Lung (tissue), 12 donors: ENCODE results near the gene ZNF148. TPM values are rescaled to one million over a fixed set of nuclear protein-coding genes. Genes with fewer than 3 reads are reported as not detected.
A peak's percentile ranks its signal among the peaks of the same experiment; 100 is the strongest.

Source experiments
- ATAC-seq: fragments of 200-7000 bp; cut with Tn5 transposase; one replicate; pipeline ENCODE4 v1.9.1; 2020; ENCODE audit warnings: moderate number of reproducible peaks; ENCODE audit not compliant: insufficient read depth, low FRiP score
- DNase-seq, 3 donors: peaks; one replicate each; pipeline ENCODE4 v3.0.0-alpha.2; 2013 to 2017
- H3K27ac ChIP-seq, 2 donors: one replicate each; pipeline ENCODE4 v1.5.1; 2013; ENCODE audit warnings: mild to moderate bottlenecking in 2 of 2, moderate library complexity in 2 of 2, control low read depth in 1 of 2, inconsistent platforms in 1 of 2, low read depth in 1 of 2, low read length in 1 of 2
- H3K27me3 ChIP-seq, 3 donors: one replicate each; pipeline ENCODE4 v1.5.1; 2013; ENCODE audit warnings: low read length in 2 of 3; ENCODE audit not compliant: control insufficient read depth in 3 of 3, insufficient read depth in 3 of 3
- H3K36me3 ChIP-seq, 4 donors: one replicate each; pipeline ENCODE4 v1.5.1; 2013; ENCODE audit warnings: low read length in 4 of 4, mild to moderate bottlenecking in 1 of 4, moderate library complexity in 1 of 4; ENCODE audit not compliant: control insufficient read depth in 4 of 4, insufficient read depth in 4 of 4
- H3K4me1 ChIP-seq, 5 donors: one replicate each; pipeline ENCODE4 v1.5.1; 2013; ENCODE audit warnings: low read length in 5 of 5, mild to moderate bottlenecking in 2 of 5, moderate library complexity in 1 of 5; ENCODE audit not compliant: control insufficient read depth in 5 of 5, insufficient read depth in 5 of 5
- H3K4me3 ChIP-seq: one replicate; pipeline ENCODE4 v1.5.1; 2013; ENCODE audit warnings: mild to moderate bottlenecking, control low read depth, moderate library complexity
- H3K9ac ChIP-seq, 2 donors: one replicate each; pipeline ENCODE4 v1.5.1; 2013; ENCODE audit warnings: low read length in 2 of 2, control low read depth in 1 of 2; ENCODE audit not compliant: insufficient read depth in 1 of 2
- H3K9me3 ChIP-seq, 4 donors: one replicate each; pipeline ENCODE4 v1.5.1; 2013; ENCODE audit warnings: low read length in 3 of 4, mild to moderate bottlenecking in 1 of 4, moderate library complexity in 1 of 4; ENCODE audit not compliant: control insufficient read depth in 4 of 4, insufficient read depth in 3 of 4
- WGBS, 2 donors: extraction: QIAGEN DNeasy Blood & Tissue Kit; methylation state at CpG; one replicate each; pipeline ENCODE4 v1.1.7; 2013; 5-methylcytosine and 5-hydroxymethylcytosine counted together
- polyA plus RNA-seq, 2 donors: library from polyadenylated mRNA; stranded (reverse); fragments of 200-250 nt; gene quantifications; one replicate each; pipeline ENCODE4 v1.2.1, GENCODE V29; 2013
- total RNA-seq, 2 donors: library from RNA; depleted of rRNA in 1 of 2; stranded (reverse); fragments of >200 nt in 1 of 2; gene quantifications; one replicate each; pipeline ENCODE4 v1.2.1, GENCODE V29; 2014 to 2021
- TF ChIP-seq, protein P1 (sequence below): IDR thresholded peaks from 2 replicates; pipeline ENCODE4 v1.5.1; 2012; ENCODE audit warnings: mild to moderate bottlenecking; ENCODE audit errors: control extremely low read depth, extremely low read depth
- donor health status: control.
- donor health status: control.
- donor health status: Bipolar disorder and iron deficiency.
- donor health status: healthy.
- donor health status: DM: yes; HTN: yes; CAD: no.

Gene ZNF148
- total and polyA plus RNA-seq, 4 donors, result 3.5 to 46.2 (median 20.4) TPM

DNA sequence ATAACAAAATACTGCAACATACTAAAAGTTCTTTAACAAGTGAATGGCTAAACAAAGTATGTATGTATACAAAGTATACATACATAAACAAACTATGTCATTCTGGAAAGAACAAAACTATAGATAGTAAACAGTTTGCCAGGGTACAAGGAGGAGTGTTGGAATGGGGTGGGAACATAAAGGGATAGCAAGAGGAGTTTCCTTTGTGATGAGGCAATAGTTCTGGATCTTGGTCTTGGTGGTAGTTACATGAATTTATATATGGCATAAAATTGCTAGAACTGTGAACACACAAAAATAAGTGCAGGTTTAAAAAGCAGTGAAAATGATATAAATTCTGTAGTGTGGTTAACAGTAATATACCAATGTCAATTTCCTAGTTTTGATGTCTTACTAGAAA, 22.0 kb downstream of the ZNF148 start:
- H3K9ac ChIP-seq, result no peak overlapping the region
- no peaks in the 10 kb centered on the region for H3K27me3 ChIP-seq
- peaks cover 0 to 4% (median 0%) of the 10 kb centered on the region in 4 donors for H3K9me3 ChIP-seq
- H3K36me3 ChIP-seq, result no peaks in the 10 kb centered on the region
- TF ChIP-seq, protein P1, sequence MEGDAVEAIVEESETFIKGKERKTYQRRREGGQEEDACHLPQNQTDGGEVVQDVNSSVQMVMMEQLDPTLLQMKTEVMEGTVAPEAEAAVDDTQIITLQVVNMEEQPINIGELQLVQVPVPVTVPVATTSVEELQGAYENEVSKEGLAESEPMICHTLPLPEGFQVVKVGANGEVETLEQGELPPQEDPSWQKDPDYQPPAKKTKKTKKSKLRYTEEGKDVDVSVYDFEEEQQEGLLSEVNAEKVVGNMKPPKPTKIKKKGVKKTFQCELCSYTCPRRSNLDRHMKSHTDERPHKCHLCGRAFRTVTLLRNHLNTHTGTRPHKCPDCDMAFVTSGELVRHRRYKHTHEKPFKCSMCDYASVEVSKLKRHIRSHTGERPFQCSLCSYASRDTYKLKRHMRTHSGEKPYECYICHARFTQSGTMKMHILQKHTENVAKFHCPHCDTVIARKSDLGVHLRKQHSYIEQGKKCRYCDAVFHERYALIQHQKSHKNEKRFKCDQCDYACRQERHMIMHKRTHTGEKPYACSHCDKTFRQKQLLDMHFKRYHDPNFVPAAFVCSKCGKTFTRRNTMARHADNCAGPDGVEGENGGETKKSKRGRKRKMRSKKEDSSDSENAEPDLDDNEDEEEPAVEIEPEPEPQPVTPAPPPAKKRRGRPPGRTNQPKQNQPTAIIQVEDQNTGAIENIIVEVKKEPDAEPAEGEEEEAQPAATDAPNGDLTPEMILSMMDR, result no peak
- DNase-seq (peak in 1 of 3 donors; percentile 23), ATAC-seq (no peak)
- H3K4me3 ChIP-seq, result no peak overlapping the region
- H3K4me1 ChIP-seq, result peaks cover 0 to 23% (median 4%) of the 10 kb centered on the region in 5 donors
- no peak overlapping the region for H3K27ac ChIP-seq

DNA sequence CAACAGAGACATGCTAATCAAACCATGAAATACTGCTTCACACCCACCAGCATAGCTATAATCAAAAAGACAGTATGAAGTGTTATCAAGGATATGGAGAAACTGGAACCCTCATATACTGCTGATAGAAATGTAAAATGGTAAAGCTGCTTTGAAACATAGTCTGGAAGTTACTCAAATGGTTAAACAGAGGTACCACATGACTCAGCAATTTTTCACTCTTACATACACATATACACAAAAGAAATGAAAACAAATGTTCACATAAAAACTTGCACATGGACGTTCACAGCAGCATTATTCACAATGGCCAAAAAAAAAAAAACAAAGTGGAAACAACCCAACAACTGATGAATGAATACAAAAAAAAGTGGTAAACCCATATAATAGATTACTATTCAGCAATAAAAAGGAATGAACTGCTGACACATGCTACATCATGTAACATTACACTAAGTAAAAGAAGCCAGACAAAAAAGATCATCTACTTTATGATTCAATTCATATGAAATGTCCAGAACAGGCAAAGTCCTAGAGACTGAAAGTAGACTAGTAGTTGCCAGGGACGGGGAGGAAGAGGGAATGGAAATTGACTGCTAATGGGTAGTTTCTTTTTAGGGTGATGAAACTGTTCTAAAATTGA, 23.2 kb downstream of the ZNF148 start:
- ATAC-seq (no peak), DNase-seq (no peak)
- no peaks in the 10 kb centered on the region for H3K27me3 ChIP-seq
- H3K4me1 ChIP-seq, result peaks cover 0 to 23% (median 0%) of the 10 kb centered on the region in 5 donors
- no peak overlapping the region for H3K4me3 ChIP-seq
- H3K27ac ChIP-seq, result peak overlapping the region in 1 of 2 donors; percentile 9
- 60 to 69% methylated on average over 2 of the region's 2 CpGs for WGBS, 2 donors
- TF ChIP-seq, protein P1, result no peak
- no peaks in the 10 kb centered on the region for H3K9me3 ChIP-seq
- H3K9ac ChIP-seq, result no peak overlapping the region
- H3K36me3 ChIP-seq, result no peaks in the 10 kb centered on the region

DNA sequence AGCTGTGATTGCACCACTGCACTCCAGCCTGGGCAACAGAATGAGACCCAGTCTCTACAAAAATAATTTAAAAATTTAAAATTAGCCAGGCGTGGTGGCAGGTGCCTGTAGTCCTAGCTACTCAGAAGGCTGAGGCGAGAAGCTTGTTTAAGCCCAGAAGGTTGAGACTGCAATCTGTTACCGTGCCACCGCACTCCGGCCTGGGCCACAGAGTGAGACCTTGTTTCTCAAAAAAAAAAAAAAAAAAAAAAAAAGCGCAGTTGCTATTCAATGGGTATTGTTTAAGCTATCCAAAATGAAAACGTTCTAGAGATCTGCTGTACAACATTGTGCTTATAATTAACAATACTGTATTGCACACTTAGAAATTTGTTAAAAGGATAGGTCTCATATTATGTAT, 24.0 kb downstream of the ZNF148 start:
- ATAC-seq (no peak), DNase-seq (no peak)
- H3K27ac ChIP-seq, result no peak overlapping the region
- H3K9ac ChIP-seq, result no peak overlapping the region
- no peaks in the 10 kb centered on the region for H3K27me3 ChIP-seq
- H3K9me3 ChIP-seq, result no peaks in the 10 kb centered on the region
- TF ChIP-seq, protein P1, result no peak
- WGBS, 2 donors, result 92 to 96% methylated on average over 7 of the region's 7 CpGs
- H3K36me3 ChIP-seq, result peaks cover 0 to 3% (median 0%) of the 10 kb centered on the region in 4 donors
- no peak overlapping the region for H3K4me3 ChIP-seq
- peaks cover 0 to 21% (median 0%) of the 10 kb centered on the region in 5 donors for H3K4me1 ChIP-seq

DNA sequence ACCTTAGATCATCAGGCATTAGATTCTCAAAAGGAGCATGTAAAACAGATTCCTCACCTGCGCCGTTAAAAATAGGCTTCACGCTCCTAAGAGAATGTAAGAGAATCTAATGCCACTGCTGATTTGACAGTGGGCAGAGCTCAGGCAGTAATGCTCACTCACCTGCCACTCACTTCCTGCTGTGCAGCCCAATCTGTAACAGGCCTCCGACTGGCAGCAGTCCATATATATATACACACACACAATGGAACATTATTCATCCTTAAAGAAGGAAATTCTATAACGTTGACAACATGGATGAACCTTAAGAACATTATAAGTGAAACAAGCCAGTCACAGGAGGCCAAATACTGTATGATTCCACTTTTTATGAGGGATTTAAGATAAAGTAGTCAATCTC, 24.5 kb downstream of the ZNF148 start:
- H3K4me3 ChIP-seq, result no peak overlapping the region
- 66 to 71% methylated on average over 5 of the region's 5 CpGs for WGBS, 2 donors

More for the DNA sequence above, 24.5 kb downstream of the ZNF148 start:
- Histone ChIP-seq H3K9ac (no peak overlapping the region), H3K27ac (no peak overlapping the region), H3K36me3 (peaks cover 0 to 3% (median 0%) of the 10 kb centered on the region in 4 donors), H3K9me3 (no peaks in the 10 kb centered on the region), H3K4me1 (peaks cover 0 to 17% (median 0%) of the 10 kb centered on the region in 5 donors), H3K27me3 (no peaks in the 10 kb centered on the region)
- ATAC-seq, result no peak
- TF ChIP-seq, protein P1, result no peak
- DNase-seq, result no peak
